A549 treated with GW870086 at 1 μM for 4 hours (cell line): ENCODE data around the gene MAGEB6. TPM values are rescaled to one million over a fixed set of nuclear protein-coding genes. Genes with fewer than 3 reads are reported as not detected.

ENCODE experiments used
- total RNA-seq: library from RNA; stranded (reverse); fragments of 200-300 nt; extraction: Qiagen RNA extraction; gene quantifications from 5 replicates; pipeline ENCODE4 v1.2.3, GENCODE V29; 2022; ENCODE audit warnings: low read depth

The MAGEB6 gene
- not detected in 5 replicates for total RNA-seq

GRCh38 chrX:26192204-26192603, at the start of gene MAGEB6:
Gene MAGEB6 (plus strand): TSS chrX:26192440. CDS start chrX:26193847, 1,407 bp downstream.

GRCh38 chrX:26160301-26160700, 31.9 kb upstream of the MAGEB6 start, which contains the start of gene MAGEB6B:
Gene MAGEB6B (plus strand): TSS chrX:26160601. CDS start chrX:26160601, 0 bp downstream.

GRCh38 chrX:26215869-26216268, 23.6 kb downstream of the MAGEB6 start, which contains the start of gene MAGEB5:
Gene MAGEB5 (plus strand): TSS chrX:26216169. CDS start chrX:26217302, 1,133 bp downstream.

Other genes with a start within 250 kb of the MAGEB6 start
- not detected in 5 replicates for gene MAGEB18, start 54.1 kb upstream of the MAGEB6 start, total RNA-seq
- not detected in 5 replicates for gene MAGEB6B, start 31.8 kb upstream of the MAGEB6 start, total RNA-seq
- not detected in 5 replicates for gene MAGEB5, start 23.7 kb downstream of the MAGEB6 start, total RNA-seq